Fibroblast of villous mesenchyme (primary cell): ENCODE measurements around the gene PGLYRP2. TPM values are rescaled to one million over a fixed set of nuclear protein-coding genes. Genes with fewer than 3 reads are reported as not detected.
"Not testable (repeated sequence)": the region's sequence is repeated elsewhere in the genome, so short reads cannot be mapped to it uniquely, and the experiment has no call there.

Experiments
- DNase-seq: peaks from one replicate; pipeline ENCODE4 v3.0.0-alpha.2; 2010; ENCODE audit warnings: low read depth
- H3K4me3 ChIP-seq: 2 replicates; pipeline ENCODE4 v1.5.1; 2011; ENCODE audit warnings: low read depth, mild to moderate bottlenecking, low read length
- CTCF ChIP-seq: IDR thresholded peaks from 2 replicates; pipeline ENCODE4 v1.5.1; 2012; ENCODE audit warnings: low read depth, mild to moderate bottlenecking, low read length; ENCODE audit not compliant: insufficient read depth
- total RNA-seq: library from RNA; depleted of rRNA; stranded (reverse); fragments of >200 nt; gene quantifications from 2 replicates; pipeline ENCODE4 v1.2.3, GENCODE V29; 2012

PGLYRP2 gene
- total RNA-seq, 1 donor: not detected

GRCh38 chr19:15487038-15487437 lies 7.7 kb upstream of the PGLYRP2 start:
- no peak for DNase-seq
- no peak overlapping the region for H3K4me3 ChIP-seq
- TF ChIP-seq CTCF: no peak

GRCh38 chr19:15485768-15486167 lies 6.5 kb upstream of the PGLYRP2 start:
- not testable (repeated sequence) for DNase-seq, H3K4me3 ChIP-seq

GRCh38 chr19:15480996-15481395 lies 1.7 kb upstream of the PGLYRP2 start:
- not testable (repeated sequence) for DNase-seq, H3K4me3 ChIP-seq

GRCh38 chr19:15476325-15476724 lies 3.0 kb downstream of the PGLYRP2 start:
- no peak for TF ChIP-seq CTCF
- H3K4me3 ChIP-seq: no peak overlapping the region
- DNase-seq: no peak

- no peak overlapping the region for H3K4me3 ChIP-seq
- no peak for DNase-seq
- TF ChIP-seq CTCF: no peak
Observed at GRCh38 chr19:15475611-15476010, 3.7 kb downstream of the PGLYRP2 start.

GRCh38 chr19:15475169-15475568 lies 4.1 kb downstream of the PGLYRP2 start:
- no peak for TF ChIP-seq CTCF
- no peak for DNase-seq

GRCh38 chr19:15473821-15474220 lies 5.5 kb downstream of the PGLYRP2 start:
- H3K4me3 ChIP-seq, DNase-seq: not testable (repeated sequence)

More at GRCh38 chr19:15475169-15475568, 4.1 kb downstream of the PGLYRP2 start:
- no peak overlapping the region for H3K4me3 ChIP-seq

GRCh38 chr19:15471639-15472101 lies 7.6 kb downstream of the PGLYRP2 start:
- no peak overlapping the region for H3K4me3 ChIP-seq

More at GRCh38 chr19:15471639-15472101, 7.6 kb downstream of the PGLYRP2 start:
- no peak for TF ChIP-seq CTCF
- no peak for DNase-seq
